ENCODE data around the gene GPA33.

The GPA33 gene

DNA sequence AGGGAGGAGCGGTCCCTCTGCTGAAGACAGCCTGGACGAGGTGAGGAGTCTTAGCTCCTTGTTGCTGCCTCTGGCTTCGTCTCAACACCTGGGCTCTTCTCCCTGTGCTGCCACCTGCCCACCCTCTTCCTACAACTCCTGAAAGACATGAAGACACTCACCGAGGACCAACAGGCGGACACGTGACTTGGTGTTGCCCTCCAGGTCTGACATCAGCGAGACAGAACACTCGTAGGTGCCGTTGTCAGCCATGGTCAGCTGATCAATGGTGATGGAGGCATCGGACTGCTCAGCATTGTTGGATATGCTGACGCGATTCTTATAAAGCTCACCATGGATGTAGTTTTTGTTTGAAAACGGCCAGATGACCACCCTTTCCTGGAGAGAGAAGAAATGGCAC, 21.4 kb downstream of the GPA33 start:
- TF ChIP-seq, protein P1, sequence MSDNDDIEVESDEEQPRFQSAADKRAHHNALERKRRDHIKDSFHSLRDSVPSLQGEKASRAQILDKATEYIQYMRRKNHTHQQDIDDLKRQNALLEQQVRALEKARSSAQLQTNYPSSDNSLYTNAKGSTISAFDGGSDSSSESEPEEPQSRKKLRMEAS (IDR thresholded peaks at IDR 0.05; ENCODE audit: low read depth, low read length), result no peak
- TF ChIP-seq, protein P2, sequence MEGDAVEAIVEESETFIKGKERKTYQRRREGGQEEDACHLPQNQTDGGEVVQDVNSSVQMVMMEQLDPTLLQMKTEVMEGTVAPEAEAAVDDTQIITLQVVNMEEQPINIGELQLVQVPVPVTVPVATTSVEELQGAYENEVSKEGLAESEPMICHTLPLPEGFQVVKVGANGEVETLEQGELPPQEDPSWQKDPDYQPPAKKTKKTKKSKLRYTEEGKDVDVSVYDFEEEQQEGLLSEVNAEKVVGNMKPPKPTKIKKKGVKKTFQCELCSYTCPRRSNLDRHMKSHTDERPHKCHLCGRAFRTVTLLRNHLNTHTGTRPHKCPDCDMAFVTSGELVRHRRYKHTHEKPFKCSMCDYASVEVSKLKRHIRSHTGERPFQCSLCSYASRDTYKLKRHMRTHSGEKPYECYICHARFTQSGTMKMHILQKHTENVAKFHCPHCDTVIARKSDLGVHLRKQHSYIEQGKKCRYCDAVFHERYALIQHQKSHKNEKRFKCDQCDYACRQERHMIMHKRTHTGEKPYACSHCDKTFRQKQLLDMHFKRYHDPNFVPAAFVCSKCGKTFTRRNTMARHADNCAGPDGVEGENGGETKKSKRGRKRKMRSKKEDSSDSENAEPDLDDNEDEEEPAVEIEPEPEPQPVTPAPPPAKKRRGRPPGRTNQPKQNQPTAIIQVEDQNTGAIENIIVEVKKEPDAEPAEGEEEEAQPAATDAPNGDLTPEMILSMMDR (IDR thresholded peaks at IDR 0.05; ENCODE audit: low read depth, low read length), result no peak
- TF ChIP-seq POLR2A (IDR thresholded peaks at IDR 0.05; ENCODE audit: extremely low read depth, insufficient read length), result no peak
- no peak for TF ChIP-seq MYC (IDR thresholded peaks at IDR 0.05; ENCODE audit: low read depth, low read length)
- DNase-seq (ENCODE audit: low read depth), result no peak
- no peak overlapping the region for H3K4me3 ChIP-seq (ENCODE audit: low read depth, low read length)

DNA sequence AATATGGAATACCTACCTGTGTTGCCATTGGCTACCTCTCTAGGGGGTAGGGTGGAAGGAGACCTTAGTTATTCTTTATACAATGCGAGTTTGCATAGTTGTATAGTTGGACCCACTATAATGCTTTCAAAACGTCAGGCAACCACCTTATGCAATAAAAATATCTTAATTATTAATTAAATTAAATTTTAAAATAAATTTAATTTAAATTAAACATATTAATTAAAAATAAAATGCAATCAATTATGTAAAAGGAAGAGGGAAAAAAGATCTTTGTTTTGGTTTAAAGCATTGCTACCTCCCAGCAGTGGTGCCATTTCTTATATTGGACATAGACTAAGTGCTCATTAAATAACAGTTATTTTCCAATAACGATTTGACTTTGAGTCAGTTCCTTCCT, 22.3 kb downstream of the GPA33 start:
- TF ChIP-seq, protein P1 (IDR thresholded peaks at IDR 0.05; ENCODE audit: low read depth, low read length), result no peak
- TF ChIP-seq MYC (IDR thresholded peaks at IDR 0.05; ENCODE audit: low read depth, low read length), result no peak
- no peak for TF ChIP-seq POLR2A (IDR thresholded peaks at IDR 0.05; ENCODE audit: extremely low read depth, insufficient read length)
- TF ChIP-seq, protein P2 (IDR thresholded peaks at IDR 0.05; ENCODE audit: low read depth, low read length), result no peak
- H3K4me3 ChIP-seq (ENCODE audit: low read depth, low read length), result no peak overlapping the region
- no peak for DNase-seq (ENCODE audit: low read depth)

DNA sequence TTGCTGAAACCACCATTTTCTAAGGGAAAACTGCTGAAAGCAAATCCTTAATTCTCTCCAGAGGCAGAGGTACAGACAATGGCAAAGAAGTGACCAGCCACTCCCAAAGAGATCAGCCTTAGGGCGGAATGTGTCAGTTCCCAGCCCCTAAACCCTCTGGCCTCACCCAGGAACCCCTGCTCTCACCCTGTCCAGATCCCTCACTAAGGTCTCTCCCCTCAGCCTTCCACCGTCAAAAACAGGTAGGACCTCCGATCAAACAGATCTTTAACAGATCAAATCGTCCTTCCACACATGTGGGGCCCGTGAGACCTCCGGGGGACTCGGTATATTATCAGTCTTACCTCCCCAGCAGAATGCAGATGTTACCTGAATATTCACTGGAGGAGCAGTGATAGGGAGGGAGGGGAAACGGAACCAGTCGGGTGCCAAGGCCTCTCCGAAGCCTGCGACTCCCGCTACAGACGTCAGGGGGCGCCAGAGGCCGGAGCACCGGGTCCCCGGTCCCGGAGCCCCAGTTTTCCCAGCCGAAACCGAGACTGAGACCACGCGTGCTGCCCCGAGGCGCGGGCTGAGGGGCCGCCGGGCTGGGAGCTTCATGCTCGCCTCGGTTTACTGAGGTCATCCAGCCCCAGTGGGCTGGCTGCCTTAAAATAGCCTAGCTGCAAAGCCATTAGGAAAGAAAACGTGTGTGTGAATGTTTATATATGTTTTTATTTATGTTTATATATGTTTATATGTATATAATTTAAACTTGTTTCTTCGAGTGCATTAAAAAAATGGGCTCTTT, 23.6 kb downstream of the GPA33 start:
- TF ChIP-seq, protein P1 (IDR thresholded peaks at IDR 0.05; ENCODE audit: low read depth, low read length), result peak; percentile 47; the same call in 1 of the 2 replicates
- TF ChIP-seq POLR2A (IDR thresholded peaks at IDR 0.05; ENCODE audit: extremely low read depth, insufficient read length) (no peak), MYC (IDR thresholded peaks at IDR 0.05; ENCODE audit: low read depth, low read length) (no peak)
- TF ChIP-seq, protein P2 (IDR thresholded peaks at IDR 0.05; ENCODE audit: low read depth, low read length), result peak; percentile 87
- H3K4me3 ChIP-seq (ENCODE audit: low read depth, low read length), result no peak overlapping the region

DNA sequence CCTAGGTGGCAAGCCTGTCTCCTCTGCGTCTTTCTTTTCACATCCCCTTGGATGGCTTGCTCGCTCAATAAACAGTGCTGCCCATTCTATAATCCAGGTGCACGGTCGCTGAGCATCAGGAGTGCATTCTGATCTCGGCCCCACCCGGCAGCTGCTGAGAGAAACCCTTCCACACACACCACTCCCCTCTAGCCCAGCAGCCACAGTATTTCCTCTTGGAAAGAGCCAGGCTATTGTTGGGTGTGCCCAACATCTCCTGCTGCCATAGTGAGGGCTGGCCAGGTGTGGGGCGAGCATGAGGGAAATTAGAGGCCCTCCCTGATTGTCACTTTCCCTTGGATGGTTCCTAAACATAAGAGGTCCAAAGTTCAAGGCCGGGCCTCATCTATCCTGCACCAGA, 24.7 kb downstream of the GPA33 start:
- TF ChIP-seq, protein P2 (IDR thresholded peaks at IDR 0.05; ENCODE audit: low read depth, low read length), result no peak
- TF ChIP-seq POLR2A (IDR thresholded peaks at IDR 0.05; ENCODE audit: extremely low read depth, insufficient read length), result no peak
- no peak for TF ChIP-seq MYC (IDR thresholded peaks at IDR 0.05; ENCODE audit: low read depth, low read length)
- TF ChIP-seq, protein P1 (IDR thresholded peaks at IDR 0.05; ENCODE audit: low read depth, low read length), result no peak
- H3K4me3 ChIP-seq (ENCODE audit: low read depth, low read length), result no peak overlapping the region
- no peak for DNase-seq (ENCODE audit: low read depth)

More for the DNA sequence above, 23.6 kb downstream of the GPA33 start:
- peak; percentile 67 for DNase-seq (ENCODE audit: low read depth)

DNA sequence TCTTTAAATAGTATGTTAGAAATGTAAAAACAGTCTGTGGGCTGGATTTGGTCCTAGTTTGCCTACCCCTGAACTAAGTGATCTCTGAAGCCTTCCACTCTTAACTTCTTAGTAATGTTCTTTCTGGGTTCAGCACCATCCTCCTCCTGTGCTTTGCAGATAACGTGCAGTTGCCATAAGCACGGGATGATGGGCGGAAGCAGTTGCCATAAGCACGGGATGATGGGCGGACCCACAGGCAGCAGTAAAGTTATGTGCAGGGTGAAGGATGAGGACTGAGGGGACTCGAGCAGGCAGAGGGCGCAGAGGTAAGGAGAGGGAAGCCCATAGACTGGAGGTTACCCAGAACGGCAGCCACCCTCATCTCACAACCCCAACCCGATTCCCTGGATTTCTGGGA, 25.6 kb downstream of the GPA33 start:
- DNase-seq (ENCODE audit: low read depth), result no peak
- H3K4me3 ChIP-seq (ENCODE audit: low read depth, low read length), result no peak overlapping the region
- TF ChIP-seq, protein P2 (IDR thresholded peaks at IDR 0.05; ENCODE audit: low read depth, low read length), result no peak
- TF ChIP-seq MYC (IDR thresholded peaks at IDR 0.05; ENCODE audit: low read depth, low read length) (no peak), POLR2A (IDR thresholded peaks at IDR 0.05; ENCODE audit: extremely low read depth, insufficient read length) (no peak)
- TF ChIP-seq, protein P1 (IDR thresholded peaks at IDR 0.05; ENCODE audit: low read depth, low read length), result no peak

Measured in NB4 (cell line).